Subcutaneous abdominal adipose tissue (tissue), 5 donors: ENCODE data around the gene CHD9NB.

ENCODE experiments used
- H3K27ac ChIP-seq: one replicate; pipeline ENCODE4 v1.7.0; 2013; ENCODE audit warnings: low read depth, mild to moderate bottlenecking, inconsistent platforms, low read length, moderate library complexity
- H3K27me3 ChIP-seq, 5 donors: one replicate each; pipeline ENCODE4 v1.7.0; 2013; ENCODE audit warnings: low read length in 5 of 5, inconsistent platforms in 1 of 5; ENCODE audit not compliant: control insufficient read depth in 5 of 5, insufficient read depth in 4 of 5
- H3K36me3 ChIP-seq, 5 donors: one replicate each; pipeline ENCODE4 v1.7.0; 2013; ENCODE audit warnings: low read length in 5 of 5; ENCODE audit not compliant: control insufficient read depth in 5 of 5, insufficient read depth in 5 of 5
- H3K4me1 ChIP-seq, 5 donors: one replicate each; pipeline ENCODE4 v1.7.0; 2013; ENCODE audit warnings: low read length in 5 of 5, mild to moderate bottlenecking in 3 of 5, moderate library complexity in 1 of 5; ENCODE audit not compliant: control insufficient read depth in 5 of 5, insufficient read depth in 5 of 5
- H3K4me3 ChIP-seq, 5 donors: one replicate each; pipeline ENCODE4 v1.7.0; 2013; ENCODE audit warnings: low read length in 5 of 5, low read depth in 1 of 5
- H3K9ac ChIP-seq, 5 donors: one replicate each; pipeline ENCODE4 v1.7.0; 2013; ENCODE audit warnings: low read length in 5 of 5, mild to moderate bottlenecking in 4 of 5, moderate library complexity in 3 of 5
- H3K9me3 ChIP-seq, 5 donors: one replicate each; pipeline ENCODE4 v1.7.0; 2013; ENCODE audit warnings: low read length in 5 of 5; ENCODE audit not compliant: control insufficient read depth in 5 of 5
- donor health status: healthy.
- donor health status: healthy.
- donor health status: healthy.
- donor health status: healthy.
- donor health status: healthy.

The CHD9NB gene

DNA sequence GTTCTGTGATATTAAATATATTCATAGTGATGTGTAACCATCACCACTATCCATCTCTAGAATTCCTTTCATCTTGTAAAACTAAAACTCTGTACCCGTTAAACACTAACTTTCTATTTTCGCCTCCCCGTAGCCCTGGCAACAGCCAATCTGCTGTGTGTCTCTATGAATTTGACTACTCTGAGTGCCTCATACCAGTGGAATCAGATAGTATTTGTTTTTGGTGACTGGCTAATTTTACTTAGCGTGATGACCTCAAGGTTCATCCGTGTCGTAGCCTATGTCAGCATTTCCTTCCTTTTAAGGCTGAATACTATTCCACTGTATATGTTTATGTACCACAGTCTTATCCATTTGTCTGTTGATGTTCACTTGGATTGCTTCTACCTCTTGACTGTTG, 20.3 kb upstream of the CHD9NB start:
- H3K4me3 ChIP-seq: no peak overlapping the region
- no peaks in the 10 kb centered on the region for H3K9me3 ChIP-seq
- peaks cover 0 to 5% (median 3%) of the 10 kb centered on the region in 5 donors for H3K36me3 ChIP-seq
- no peaks in the 10 kb centered on the region for H3K27me3 ChIP-seq
- H3K4me1 ChIP-seq: peaks cover 5 to 37% (median 25%) of the 10 kb centered on the region in 5 donors
- no peak overlapping the region for H3K9ac ChIP-seq
- H3K27ac ChIP-seq: no peak overlapping the region

DNA sequence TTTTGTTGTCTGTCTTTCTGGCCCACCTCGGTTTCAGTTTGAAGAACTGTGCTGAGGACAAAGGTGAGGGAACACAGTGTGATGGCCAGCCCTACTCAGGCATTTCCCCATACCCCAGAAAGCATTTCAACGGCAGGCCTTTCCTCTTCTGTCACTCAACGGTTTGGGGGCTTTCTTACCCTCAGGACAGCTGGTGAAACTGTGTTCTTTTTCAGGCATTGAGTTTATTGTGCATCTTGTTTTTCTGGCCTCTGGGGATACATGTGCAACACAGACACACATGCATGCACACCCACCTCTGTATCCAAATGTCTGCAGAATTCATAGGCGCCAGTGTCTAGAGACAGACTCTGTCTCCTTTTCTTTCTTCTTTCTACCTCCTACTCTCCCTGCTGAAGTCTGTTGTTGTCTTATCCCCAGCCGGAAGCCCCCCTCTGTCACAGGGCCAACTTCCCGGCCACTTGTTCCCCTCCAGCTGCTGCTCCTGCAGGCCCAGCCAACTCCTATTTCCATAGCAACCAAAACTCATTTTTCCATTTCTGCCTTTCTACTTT, 19.1 kb upstream of the CHD9NB start:
- no peaks in the 10 kb centered on the region for H3K27me3 ChIP-seq
- no peaks in the 10 kb centered on the region for H3K9me3 ChIP-seq
- peak overlapping the region in 4 of 5 donors; percentile 38 to 52 (median 49) for H3K4me3 ChIP-seq
- H3K9ac ChIP-seq: no peak overlapping the region
- H3K27ac ChIP-seq: peak overlapping the region; percentile 30
- peaks cover 5 to 38% (median 25%) of the 10 kb centered on the region in 5 donors for H3K4me1 ChIP-seq
- H3K36me3 ChIP-seq: peaks cover 0 to 9% (median 4%) of the 10 kb centered on the region in 5 donors

DNA sequence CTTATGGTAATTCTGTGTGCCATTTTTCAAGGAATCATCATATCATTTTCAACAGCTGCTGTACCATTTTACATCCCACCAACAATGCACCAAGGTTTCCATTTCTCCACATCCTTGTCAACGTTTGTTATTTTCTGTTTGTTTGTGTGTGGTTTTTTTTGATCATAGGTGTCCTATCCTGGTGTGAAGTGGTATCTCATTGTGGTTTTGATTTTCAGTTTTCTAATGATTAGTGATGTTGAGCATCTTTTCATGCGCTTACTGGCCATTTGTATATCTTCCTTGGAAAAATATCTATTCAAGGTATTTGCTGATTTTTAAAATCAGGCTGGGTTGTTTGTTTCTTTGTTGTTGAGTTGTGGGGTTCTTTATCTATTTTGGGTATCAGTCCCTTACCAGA, 17.1 kb upstream of the CHD9NB start:
- peaks cover 10 to 57% (median 44%) of the 10 kb centered on the region in 5 donors for H3K4me1 ChIP-seq
- no peaks in the 10 kb centered on the region for H3K9me3 ChIP-seq

DNA sequence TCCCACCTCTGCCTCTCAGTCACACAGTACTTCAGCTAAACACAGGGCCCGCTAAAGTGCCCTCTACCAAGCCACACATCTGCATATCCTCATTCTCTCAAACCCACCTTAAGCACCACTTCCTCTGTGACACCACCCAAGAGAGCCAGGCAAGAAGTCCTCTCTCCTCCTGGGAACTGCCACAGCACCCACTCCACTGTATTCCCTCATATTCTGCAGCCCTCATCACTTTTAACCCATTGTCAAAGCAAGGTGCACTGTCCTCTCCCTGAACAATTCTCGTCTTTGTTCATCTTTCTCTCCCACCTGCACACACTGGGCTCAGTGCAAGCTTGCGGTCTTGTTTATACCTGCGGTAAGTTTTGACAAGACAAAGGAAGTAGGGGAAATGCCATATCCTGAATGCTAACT, 15.7 kb upstream of the CHD9NB start:
- Histone ChIP-seq H3K36me3 (peaks cover 0 to 11% (median 4%) of the 10 kb centered on the region in 5 donors), H3K4me3 (no peak overlapping the region), H3K27ac (no peak overlapping the region), H3K4me1 (peaks cover 10 to 66% (median 53%) of the 10 kb centered on the region in 5 donors), H3K27me3 (no peaks in the 10 kb centered on the region), H3K9ac (no peak overlapping the region), H3K9me3 (no peaks in the 10 kb centered on the region)

More for the DNA sequence above, 17.1 kb upstream of the CHD9NB start:
- Histone ChIP-seq H3K9ac (no peak overlapping the region), H3K27ac (no peak overlapping the region), H3K27me3 (no peaks in the 10 kb centered on the region), H3K4me3 (no peak overlapping the region), H3K36me3 (peaks cover 0 to 11% (median 4%) of the 10 kb centered on the region in 5 donors)

DNA sequence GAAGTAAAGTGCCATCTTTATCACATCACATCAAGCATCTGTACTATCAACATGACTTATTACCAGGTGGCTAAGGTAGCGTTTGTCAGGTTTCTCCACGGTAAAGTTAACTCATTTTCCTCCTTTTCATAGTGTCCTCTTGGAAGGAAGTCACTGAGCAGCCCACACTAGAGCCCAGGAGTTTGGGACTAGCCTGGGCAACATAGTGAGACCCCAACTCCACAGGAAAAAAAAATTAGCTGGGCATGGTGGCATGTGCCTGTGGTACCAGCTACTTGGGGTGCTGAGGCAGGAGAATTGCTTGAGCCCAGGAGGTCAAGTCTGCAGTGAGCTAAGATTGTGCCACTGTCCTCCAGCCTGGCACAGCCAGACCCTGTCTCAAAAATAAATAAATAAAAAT, 15.0 kb upstream of the CHD9NB start:
- H3K9me3 ChIP-seq: no peaks in the 10 kb centered on the region
- no peak overlapping the region for H3K9ac ChIP-seq
- peaks cover 10 to 61% (median 52%) of the 10 kb centered on the region in 5 donors for H3K4me1 ChIP-seq
- H3K4me3 ChIP-seq: no peak overlapping the region
- H3K27ac ChIP-seq: no peak overlapping the region
- H3K36me3 ChIP-seq: peaks cover 0 to 11% (median 4%) of the 10 kb centered on the region in 5 donors
- no peaks in the 10 kb centered on the region for H3K27me3 ChIP-seq

DNA sequence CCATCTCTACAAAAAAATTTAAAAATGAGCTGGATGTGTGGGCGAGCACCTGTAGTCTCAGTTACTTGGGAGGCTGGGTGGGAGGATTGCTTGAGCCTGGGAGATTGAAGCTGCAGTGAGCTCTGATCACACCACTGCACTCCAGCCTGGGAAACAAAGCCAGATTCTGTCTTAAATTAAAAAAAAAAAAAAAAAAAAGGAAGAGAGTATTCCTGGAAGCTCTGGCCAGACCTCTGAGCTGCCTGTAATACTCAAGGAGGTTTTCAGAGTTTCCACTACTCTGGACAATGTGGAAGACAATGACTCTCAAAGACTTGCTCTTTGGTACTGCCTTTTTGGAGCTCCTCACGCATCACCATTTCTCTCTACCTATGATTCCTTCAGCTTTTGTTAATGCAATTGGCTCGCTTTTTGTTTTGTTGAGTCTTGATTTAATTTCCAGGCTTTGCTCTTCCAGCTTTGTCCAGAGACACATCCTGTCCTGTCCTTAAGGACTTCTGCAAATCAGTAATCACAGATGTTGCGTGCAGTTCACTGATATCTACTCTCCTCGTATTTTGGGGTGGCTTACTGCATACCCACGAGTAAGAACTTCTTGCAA, 12.9 kb upstream of the CHD9NB start:
- Histone ChIP-seq H3K4me1 (peaks cover 7 to 58% (median 53%) of the 10 kb centered on the region in 5 donors), H3K27ac (peak overlapping the region; percentile 58), H3K9ac (no peak overlapping the region), H3K27me3 (no peaks in the 10 kb centered on the region), H3K4me3 (peak overlapping the region in 2 of 5 donors; percentile 7 to 11), H3K36me3 (peaks cover 0 to 11% (median 4%) of the 10 kb centered on the region in 5 donors), H3K9me3 (no peaks in the 10 kb centered on the region)

DNA sequence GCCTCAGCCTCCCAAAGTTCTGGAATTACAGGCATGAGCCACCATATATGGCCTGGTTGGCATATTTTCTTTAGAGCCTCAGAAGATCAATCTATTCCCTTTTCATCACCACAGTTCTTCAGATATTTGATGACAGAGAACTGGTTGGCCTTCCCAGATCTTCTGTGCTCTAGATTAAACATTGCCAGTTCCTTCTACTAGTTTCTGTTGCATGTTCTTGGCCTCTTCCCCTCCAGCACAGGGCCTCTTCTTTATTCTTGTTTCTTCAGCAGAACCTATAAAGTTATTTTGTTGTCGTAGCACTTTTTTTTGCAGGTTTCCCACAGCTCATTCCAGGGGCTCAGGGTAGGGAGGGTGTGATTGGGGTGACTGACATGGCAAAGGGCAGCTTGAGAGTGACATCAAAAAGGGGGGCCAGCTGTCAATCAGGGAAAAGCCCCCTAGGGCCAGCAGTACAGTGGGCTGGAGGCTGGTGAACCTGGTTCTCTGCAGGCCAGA, 11.4 kb upstream of the CHD9NB start:
- peak overlapping the region; percentile 58 for H3K27ac ChIP-seq
- H3K4me1 ChIP-seq: peaks cover 7 to 51% (median 49%) of the 10 kb centered on the region in 5 donors
- no peaks in the 10 kb centered on the region for H3K9me3 ChIP-seq

DNA sequence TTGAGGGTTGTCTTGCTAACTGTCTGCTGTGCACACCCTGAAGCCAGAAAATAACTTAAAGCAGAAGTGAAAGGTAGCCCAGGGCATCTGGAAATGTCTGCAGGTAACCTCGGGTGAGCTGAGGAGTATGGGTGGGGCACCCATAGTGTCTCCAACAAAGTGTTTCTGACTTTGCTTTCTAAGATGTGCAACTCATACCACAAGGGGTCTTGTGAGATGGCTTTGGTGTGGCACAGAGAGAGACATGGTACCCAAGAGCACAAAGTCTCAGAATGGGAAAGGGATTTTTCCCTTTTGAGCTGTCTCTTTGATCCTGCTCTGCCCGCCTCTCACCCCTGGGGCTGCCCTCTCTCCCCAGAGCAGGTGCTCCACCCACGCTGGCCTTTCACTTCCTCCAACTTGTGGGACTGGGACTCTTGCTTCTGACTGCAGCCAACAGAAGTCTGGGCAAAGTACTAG, 9.0 kb upstream of the CHD9NB start:
- peaks cover 9 to 64% (median 57%) of the 10 kb centered on the region in 5 donors for H3K4me1 ChIP-seq
- H3K27ac ChIP-seq: no peak overlapping the region
- peaks cover 0 to 2% (median 0%) of the 10 kb centered on the region in 5 donors for H3K36me3 ChIP-seq
- peak overlapping the region in 1 of 5 donors; percentile 9 for H3K9ac ChIP-seq
- H3K4me3 ChIP-seq: peak overlapping the region in 1 of 5 donors; percentile 19
- H3K9me3 ChIP-seq: no peaks in the 10 kb centered on the region
- H3K27me3 ChIP-seq: no peaks in the 10 kb centered on the region

More for the DNA sequence above, 11.4 kb upstream of the CHD9NB start:
- H3K36me3 ChIP-seq: peaks cover 0 to 11% (median 4%) of the 10 kb centered on the region in 5 donors
- no peak overlapping the region for H3K4me3 ChIP-seq
- no peak overlapping the region for H3K9ac ChIP-seq
- H3K27me3 ChIP-seq: no peaks in the 10 kb centered on the region

DNA sequence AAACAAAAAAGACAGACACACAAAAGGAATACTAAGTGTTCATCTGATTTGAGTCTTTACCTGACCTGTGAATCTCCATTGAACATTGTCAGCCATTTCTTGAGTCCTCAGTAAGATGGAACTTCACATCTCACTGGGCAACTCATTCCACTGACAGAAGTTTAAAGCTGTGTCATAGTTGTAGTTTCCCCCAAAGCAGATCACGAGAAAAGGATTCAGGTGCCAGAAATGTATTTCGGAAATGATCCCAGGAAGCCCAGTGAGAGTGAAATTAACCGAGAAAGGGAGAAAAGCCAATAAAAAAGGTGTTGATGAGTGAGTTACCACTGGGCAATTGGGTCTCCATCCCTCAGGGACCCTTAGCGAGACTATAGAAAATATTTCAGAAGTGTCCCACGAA, 8.6 kb upstream of the CHD9NB start:
- Histone ChIP-seq H3K9ac (no peak overlapping the region), H3K9me3 (no peaks in the 10 kb centered on the region), H3K4me1 (peaks cover 10 to 65% (median 58%) of the 10 kb centered on the region in 5 donors), H3K27me3 (no peaks in the 10 kb centered on the region), H3K4me3 (no peak overlapping the region), H3K36me3 (no peaks in the 10 kb centered on the region), H3K27ac (no peak overlapping the region)

DNA sequence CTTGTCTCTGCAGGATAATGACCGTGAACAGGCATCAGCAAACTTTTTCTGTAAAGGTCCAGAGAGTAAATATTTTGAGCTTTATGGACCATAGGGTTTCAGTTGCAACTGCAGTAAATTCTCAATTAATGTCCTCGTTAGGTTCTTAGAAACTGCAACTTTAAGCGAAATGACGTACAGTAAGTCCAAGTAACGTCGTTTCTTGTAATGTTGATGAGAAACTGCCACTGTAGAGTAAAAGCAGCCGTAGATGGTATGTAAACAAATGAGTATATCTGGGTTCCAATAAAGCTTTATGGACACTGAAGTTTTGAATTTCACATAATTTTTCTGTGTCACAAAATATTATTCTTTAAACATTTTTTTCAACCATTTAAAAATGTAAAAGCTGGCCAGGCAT, 7.0 kb upstream of the CHD9NB start:
- no peak overlapping the region for H3K4me3 ChIP-seq
- no peaks in the 10 kb centered on the region for H3K36me3 ChIP-seq
- H3K27ac ChIP-seq: no peak overlapping the region
- H3K27me3 ChIP-seq: no peaks in the 10 kb centered on the region
- no peak overlapping the region for H3K9ac ChIP-seq
- peaks cover 7 to 64% (median 54%) of the 10 kb centered on the region in 5 donors for H3K4me1 ChIP-seq
- no peaks in the 10 kb centered on the region for H3K9me3 ChIP-seq
